ENCODE data around the gene IMPDH1.
A peak's percentile ranks its signal among the peaks of the same experiment; 100 is the strongest.

The IMPDH1 gene

DNA sequence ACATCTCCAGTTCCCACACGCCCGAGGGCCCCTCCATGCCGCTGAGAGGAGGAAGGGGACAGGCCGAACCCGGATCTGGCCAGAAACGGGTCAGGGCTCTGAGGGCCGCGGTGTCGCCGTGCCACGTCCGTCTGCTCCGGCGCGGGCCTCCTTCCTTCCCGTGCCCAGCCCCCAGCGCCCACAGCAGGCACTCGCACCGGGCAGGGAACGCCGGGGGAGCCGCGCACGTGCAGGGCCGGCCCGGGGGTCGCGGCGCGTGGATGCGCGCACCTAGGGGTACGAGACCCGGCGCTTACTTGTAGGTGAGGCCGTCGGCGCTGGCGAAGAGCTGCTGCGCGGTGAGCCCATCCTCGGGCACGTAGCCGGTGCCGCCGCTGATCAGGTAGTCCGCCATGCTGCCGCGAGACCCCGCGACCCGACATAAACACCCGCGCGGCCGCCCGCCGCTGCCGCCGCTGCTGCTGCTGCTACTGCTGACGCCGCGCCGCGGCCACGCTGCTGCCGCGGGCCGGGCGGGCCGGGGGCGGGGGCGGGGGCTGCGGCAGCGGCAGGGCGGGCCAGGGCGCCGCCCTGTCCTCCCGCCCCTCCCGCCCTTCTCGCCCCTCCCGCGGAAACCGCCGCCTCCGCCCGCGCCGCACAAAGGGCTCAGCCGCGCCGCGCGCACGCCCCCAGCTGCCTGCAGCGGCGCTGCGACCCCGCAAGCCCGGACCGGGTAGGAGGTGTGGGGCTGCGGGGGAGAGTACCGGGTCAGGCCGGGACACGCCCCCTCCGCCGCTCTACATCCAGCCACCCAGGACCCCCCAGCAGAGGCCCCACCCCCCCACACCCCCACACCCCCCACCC lies 4.1 kb downstream of the IMPDH1 start:
- peak; percentile 39 for DNase-seq (ENCODE audit: low spot score)

DNA sequence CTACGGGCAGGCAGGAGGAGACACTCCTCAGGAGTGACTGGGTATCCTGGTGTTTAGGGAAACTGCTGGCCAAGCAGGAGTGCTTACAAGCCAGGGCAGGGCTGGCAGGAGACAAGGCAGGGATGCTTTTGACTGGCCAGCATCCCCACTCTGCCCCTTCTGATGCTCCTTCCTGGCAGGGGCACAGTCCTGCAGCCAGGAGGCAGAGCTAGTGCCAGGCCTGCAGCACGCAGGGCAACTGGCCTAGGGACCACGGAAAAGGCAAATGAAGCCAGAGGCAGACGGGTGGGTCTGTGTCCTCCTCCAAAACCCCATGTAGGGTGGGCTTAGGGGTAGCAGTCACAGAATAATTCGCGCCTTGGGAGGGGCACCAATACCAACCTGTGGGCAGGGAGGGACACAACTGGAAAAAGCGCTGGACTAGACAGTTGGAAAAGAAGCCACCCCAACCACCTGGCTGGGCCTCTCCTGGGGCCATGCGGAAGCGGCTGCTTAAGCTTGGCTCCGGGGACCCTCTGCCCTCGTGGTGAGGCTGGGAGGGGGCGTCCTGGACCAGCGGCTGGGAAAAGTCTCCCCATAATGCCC lies 4.8 kb downstream of the IMPDH1 start:
- peak; percentile 14 for DNase-seq (ENCODE audit: low spot score)

DNA sequence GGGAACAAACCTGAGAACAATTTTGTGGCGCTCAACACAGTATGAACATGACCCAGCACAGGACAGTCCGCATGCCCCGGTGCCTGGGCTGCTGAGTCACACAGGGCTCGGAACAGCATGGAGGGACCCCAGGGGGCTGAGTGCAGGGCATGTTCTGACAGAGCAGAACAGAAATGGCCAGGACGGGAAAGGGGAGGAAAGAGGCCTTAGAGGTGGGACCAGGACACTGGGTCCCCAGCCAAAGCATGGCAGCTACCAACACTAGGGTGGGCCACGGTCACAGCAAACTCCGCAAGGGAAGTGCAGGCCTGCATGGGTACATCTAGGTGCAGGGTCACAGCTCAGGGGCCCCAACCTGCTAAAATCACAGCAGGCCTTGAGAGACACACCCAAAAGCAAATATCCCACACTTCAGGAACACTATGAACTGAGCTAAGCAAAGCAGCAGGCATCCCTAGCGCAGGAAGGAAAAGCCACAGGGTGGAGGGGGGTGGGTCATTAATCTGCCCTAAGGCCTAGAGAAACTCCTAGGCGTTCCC lies 5.6 kb downstream of the IMPDH1 start:
- no peak for DNase-seq (ENCODE audit: low spot score)

GRCh38 chr7:128403676-128404075 lies 6.1 kb downstream of the IMPDH1 start:
- no peak for DNase-seq (ENCODE audit: low spot score)

DNA sequence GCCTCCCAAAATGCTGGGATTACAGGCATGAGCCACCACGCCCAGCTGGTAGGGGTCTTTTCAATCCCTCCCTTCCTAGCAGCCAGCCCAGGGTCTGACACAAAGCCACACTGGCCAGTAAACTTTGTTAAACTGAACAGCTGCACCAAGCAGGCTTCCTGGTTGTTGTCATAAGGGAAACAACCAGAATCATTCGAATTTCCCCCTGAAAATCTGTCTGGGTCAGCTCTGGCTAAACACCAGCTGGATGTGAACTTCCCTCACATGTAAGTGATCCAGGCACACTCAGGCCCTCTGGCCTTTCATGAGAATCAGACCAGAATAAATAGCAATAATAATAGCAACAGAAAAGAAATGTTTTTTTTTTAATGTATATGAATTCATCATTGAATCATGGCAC lies 7.4 kb downstream of the IMPDH1 start:
- no peak for DNase-seq (ENCODE audit: low spot score)

DNA sequence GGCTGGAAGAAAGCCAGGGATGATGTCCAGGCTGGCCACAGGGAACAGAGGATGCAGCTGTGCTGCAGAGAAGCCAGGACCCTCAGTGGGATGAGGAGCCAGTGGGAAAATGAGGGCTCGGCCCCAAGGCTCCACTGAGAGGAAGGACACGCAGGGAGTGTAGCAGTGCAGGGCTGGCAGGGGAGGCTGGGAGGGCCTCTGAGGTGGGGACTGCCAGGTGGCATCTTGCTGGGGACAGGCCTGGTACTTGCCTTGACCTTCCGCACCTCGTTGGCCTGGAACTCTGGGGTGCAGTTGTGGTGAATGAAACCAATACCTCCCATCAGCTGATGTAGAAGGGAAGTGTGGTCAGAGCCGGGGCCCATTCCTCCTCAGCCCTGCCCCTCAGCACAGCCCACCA lies 9.2 kb downstream of the IMPDH1 start:
- no peak for DNase-seq (ENCODE audit: low spot score)

GRCh38 chr7:128399991-128400390 lies 9.8 kb downstream of the IMPDH1 start:
- DNase-seq (ENCODE audit: low spot score): no peak

DNA sequence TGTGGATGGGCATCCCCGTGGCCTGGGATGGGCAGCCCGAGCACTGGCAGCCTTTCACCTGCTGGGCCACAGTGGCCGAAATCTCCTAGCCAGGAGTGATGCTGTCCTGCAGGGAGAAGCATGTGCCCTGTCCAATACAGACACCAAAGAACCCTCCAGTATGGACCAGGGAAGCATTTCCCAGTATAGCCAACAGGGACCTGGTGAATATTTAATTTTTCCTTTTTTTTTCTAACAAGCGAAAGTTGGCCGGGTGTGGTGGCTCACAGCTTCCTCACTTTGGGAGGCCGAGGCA lies 11.0 kb downstream of the IMPDH1 start:
- DNase-seq (ENCODE audit: low spot score): no peak

DNA sequence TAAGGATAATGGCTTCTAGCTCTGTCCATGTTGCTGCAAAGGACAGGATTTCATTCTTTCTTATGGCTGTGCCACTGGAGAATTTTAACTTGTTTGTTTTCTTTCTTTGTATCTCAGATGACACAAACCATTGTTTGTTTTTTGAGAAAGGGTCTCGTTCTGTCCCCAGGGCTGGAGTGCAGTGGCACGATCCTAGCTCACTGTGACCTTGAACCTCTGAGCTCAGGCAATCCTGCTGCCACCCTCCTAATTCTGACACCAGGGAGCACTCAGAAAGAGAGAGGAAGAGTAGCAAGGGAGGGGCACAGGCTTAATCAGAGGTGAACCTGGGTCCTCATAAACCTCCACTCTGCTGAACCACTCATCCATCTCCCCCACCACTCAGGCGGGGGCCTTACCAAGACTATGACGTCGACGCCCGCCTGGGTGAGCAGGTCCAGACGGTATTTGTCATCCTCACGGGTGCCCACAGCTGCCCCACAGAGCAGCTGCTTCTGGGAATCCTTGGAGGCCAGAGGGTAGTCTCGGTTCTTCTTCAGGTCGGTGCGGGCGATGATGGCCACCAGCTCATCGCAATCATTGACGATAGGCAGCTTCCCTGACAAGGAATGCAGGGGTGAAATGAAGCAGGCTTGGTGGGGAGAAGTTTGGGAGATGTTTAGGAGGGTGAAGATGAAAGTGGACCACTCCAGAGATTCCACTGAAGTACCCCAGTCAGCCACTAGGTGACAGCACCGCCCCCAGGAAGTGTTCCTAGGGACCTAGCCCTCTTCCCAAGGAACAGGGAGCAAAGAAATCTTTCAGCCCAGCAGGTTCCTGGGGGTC lies 11.6 kb downstream of the IMPDH1 start:
- DNase-seq (ENCODE audit: low spot score): peak; percentile 55

GRCh38 chr7:128396357-128396756 lies 13.4 kb downstream of the IMPDH1 start:
- DNase-seq (ENCODE audit: low spot score): no peak

DNA sequence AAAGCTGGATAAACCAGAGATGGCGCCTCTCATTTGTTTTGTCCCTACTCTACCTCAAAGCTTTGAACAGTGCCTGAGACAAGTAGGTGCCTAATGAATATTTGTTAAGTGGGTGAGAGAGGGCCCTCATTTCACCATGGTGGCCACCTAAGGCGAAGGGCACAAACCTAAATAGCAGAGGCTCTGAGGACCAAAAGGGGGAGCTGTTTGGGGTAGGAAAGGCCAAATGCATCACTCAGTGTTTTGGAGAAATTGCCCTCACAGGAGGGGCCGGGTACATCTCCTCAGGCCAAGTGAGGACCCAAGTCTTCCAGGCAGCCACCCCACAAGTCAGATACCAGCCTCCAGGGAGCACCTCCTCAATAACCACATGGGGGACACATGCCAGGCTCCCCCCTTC lies 14.0 kb downstream of the IMPDH1 start:
- DNase-seq (ENCODE audit: low spot score): no peak

GRCh38 chr7:128394904-128395496 lies 14.8 kb downstream of the IMPDH1 start:
- no peak for DNase-seq (ENCODE audit: low spot score)

DNA sequence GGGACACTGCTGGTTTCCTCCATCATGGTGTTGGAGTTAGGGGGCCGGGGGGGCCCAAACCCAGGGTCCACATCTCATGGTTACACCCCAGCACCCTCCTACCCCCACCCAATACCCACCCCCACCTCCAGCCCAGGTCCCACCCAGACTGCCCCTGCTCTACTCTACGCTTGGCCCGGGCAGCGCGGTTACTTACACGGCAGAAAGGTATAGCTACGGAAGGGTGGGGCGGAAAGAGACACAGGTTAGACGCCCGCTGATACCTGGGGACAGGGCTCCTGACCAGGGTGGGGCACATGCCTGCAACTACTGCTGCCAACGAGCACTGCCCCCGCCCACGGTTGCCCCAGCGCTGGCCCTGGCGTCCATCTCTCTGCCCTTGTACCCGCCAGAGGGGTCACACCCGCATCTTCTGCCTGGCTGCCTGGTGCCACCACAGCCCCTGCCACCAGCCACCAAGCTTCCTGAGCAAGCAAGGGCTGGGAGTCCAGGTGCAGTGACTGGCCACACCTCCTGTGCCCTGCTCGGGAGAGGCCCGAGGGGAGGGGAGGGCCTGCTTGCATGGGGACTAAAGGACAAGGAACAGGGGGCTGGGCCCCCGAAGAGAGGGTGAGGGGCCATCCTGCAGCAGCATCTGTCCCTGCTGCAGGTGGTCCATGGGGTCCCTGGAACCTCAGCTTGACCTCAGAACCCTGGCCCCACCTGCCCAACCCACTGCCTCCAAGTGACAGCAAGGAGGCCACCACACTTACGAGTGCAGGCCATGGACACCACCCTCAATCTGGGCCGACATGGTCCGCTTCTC lies 16.1 kb downstream of the IMPDH1 start:
- no peak for DNase-seq (ENCODE audit: low spot score)

GRCh38 chr7:128392446-128393327 lies 17.1 kb downstream of the IMPDH1 start:
- no peak for DNase-seq (ENCODE audit: low spot score)

DNA sequence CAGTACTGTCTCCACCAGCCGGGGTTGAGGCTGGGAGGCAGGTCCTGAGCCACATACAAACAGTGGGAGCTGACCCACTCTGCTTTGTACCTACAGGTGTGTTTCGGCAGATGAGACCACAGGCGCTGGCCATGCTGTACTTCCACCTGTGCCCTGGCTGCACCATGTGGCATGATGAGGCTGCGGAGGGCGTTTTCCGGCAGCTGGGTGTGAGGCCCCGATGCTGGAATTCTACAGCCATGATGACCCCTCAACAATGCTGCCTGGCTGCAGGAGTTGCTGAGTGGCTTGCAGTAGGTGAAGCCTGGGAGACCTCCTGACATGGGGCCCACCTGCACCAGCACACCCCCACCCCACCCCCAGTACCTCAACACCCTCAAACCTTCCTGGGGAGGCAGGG lies 18.0 kb downstream of the IMPDH1 start:
- DNase-seq (ENCODE audit: low spot score): no peak

DNA sequence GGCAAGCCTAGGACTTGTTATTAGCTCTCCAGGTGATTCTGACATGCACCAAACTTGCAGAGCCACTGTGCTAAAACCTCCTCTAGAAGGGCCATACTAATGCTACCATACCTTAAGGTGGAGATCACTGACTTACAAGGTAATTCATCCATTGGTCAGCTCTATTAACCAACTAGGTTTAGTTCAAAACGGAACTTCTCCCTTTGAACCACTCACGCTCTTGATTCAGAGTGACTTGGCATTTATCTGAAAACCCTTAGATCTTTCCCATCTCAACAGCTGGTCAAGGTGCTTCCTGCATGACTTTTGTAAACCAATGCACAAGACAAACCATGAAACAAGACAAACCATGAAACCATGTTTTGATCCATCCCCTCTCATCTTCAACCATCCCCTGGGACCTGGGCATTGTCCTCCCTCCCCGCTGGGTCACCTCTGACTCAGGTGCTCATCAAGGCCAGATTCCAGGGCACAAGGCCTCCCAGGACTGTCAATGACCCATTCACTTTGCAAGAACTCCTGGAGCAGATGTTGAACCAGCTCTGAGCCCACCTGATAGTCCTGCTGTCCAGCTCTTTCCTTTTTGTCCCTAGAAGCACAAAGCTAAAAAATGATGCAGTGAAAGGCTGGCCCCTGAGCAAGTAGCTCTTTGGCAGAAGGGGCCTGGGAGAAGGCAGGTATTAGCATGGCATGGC lies 18.8 kb downstream of the IMPDH1 start:
- no peak for DNase-seq (ENCODE audit: low spot score)

GRCh38 chr7:128389618-128390329 lies 20.0 kb downstream of the IMPDH1 start:
- DNase-seq (ENCODE audit: low spot score): no peak

DNA sequence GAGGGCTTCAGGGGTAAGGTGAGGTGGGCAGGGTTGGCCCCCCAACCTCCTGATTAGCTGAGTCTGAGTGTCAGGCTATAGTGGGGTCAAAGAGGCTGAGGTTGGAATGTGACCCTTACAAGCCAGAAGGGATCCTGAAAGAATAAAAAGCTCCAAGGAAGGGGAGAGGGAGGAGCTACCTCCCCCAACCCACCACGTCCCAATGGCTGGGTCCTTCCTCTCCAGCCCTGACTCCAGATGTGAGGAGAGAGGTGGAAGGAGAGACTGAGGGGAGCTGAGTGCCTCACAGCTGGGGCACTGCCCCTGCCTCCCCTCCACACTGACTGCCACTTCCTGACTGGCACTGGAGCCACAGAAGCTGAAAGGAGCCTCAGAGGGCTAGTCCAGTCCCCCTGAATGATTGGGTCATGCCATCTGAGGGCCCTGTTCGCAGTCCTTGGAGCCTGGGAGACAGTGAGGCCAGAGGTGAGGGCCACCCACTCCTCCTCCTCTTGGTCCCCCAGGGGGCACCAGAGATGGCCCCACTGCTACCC lies 20.6 kb downstream of the IMPDH1 start:
- DNase-seq (ENCODE audit: low spot score): no peak

DNA sequence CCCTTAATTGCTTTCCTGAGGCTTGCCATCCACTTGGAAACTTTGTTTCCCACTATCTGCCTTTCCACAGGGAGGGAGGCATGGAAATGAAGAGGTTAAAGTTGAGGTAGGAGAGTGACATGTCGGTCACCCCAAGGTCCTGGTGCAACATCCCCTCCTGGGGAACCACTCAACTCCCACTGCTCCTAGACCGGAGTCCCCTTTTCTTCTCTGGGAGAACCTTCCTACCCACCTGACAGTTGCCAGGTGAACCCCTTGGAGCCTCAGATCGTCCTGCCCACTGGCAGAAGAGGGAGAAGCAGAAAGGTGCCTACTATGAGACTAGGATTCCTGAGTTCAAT lies 21.7 kb downstream of the IMPDH1 start:
- no peak for DNase-seq (ENCODE audit: low spot score)
